22Rv1 (cell line): ENCODE measurements around the gene AOPEP.
"Not testable (repeated sequence)": the region's sequence is repeated elsewhere in the genome, so short reads cannot be mapped to it uniquely, and the experiment has no call there.

Experiments
- H3K27ac ChIP-seq: fragments of 450-650 bp; 2 replicates; pipeline ENCODE4 v1.5.1; 2017
- ZFX ChIP-seq: fragments of 450-650 bp; IDR thresholded peaks from 2 replicates; pipeline ENCODE4 v1.6.1; 2017; ENCODE audit warnings: antibody characterized with exemption, borderline replicate concordance
- TF ChIP-seq, protein P1 (sequence below): fragments of 450-650 bp; IDR thresholded peaks from 2 replicates; pipeline ENCODE4 v1.5.1; 2017; ENCODE audit warnings: mild to moderate bottlenecking

Gene AOPEP

DNA sequence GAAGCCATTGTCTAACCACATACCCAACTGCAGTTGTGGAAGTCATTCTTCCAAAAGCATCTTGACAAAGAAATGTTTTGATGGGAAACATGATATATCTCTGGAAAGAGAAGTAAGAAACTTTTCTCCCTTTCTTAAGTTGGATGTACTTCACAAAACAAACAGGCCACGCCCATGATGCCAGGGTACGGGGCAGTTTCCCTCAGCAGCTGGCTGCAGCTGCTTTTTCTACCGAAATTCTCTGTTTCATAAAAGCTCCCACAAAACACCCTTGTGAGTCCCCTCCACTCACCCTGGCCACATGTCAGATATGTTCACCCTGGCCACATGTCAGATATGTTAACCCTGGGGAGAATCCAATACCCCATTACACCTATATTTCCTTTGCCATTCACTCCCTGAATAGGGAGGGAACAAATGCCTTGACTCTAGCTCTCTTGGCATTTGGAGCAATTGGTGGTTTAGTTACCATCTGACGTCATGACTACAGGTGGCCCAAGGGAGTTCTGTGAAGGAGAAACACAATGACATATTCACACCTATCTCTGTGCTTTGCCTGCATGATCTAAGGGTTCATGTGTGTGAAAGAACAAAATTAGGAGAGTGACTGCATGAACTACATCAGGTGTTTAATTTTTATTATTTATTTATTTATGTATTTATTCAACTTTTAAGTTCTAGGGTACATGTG, 103.0 kb downstream of the AOPEP start:
- no peak overlapping the region for H3K27ac ChIP-seq
- TF ChIP-seq, protein P1, sequence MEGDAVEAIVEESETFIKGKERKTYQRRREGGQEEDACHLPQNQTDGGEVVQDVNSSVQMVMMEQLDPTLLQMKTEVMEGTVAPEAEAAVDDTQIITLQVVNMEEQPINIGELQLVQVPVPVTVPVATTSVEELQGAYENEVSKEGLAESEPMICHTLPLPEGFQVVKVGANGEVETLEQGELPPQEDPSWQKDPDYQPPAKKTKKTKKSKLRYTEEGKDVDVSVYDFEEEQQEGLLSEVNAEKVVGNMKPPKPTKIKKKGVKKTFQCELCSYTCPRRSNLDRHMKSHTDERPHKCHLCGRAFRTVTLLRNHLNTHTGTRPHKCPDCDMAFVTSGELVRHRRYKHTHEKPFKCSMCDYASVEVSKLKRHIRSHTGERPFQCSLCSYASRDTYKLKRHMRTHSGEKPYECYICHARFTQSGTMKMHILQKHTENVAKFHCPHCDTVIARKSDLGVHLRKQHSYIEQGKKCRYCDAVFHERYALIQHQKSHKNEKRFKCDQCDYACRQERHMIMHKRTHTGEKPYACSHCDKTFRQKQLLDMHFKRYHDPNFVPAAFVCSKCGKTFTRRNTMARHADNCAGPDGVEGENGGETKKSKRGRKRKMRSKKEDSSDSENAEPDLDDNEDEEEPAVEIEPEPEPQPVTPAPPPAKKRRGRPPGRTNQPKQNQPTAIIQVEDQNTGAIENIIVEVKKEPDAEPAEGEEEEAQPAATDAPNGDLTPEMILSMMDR: no peak
- no peak for TF ChIP-seq ZFX

- H3K27ac ChIP-seq: not testable (repeated sequence)
Observed at GRCh38 chr9:94830071-94830604, 103.6 kb downstream of the AOPEP start.

DNA sequence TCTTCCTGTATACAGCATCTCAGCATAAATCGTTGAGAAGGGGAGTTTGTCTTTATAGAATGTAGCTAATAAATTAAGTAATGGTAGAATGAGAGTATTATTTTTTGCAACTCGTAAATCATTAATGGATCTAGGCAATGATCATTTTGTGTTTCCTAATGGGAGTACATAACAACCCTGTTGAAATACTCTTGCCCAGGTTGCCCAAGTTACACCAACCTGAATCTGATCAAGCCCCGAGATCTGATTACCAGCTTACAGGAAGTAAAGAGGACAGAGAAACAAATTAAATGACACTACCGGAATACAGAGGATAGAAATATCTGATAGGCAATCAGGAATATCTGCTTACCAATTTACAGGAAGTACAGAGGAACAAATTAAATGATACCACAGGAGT, 107.3 kb downstream of the AOPEP start:
- TF ChIP-seq ZFX: no peak
- TF ChIP-seq, protein P1: no peak
- H3K27ac ChIP-seq: no peak overlapping the region

- H3K27ac ChIP-seq: no peak overlapping the region
- TF ChIP-seq, protein P1: no peak
- no peak for TF ChIP-seq ZFX
Observed at GRCh38 chr9:94837404-94837803, 110.9 kb downstream of the AOPEP start.

DNA sequence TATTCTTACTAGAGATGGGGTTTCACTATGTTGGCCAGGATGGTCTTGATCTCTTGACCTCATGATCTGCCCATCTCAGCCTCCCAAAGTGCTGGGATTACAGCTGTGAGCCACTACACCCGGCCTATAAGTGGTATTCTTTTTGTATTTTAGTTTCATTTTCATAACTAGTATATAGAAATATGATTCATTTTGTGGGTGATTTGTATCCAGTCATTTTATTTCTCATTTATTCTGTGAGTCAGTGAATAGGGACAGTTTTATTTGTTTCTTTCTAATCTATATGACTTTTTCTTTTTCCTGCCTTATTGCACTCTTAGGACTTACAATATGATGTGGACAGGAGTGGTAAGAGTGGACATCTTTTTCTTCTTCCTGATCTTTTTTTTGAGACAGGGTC, 112.9 kb downstream of the AOPEP start:
- no peak overlapping the region for H3K27ac ChIP-seq
- TF ChIP-seq ZFX: no peak
- TF ChIP-seq, protein P1: no peak

GRCh38 chr9:94840738-94841137, 114.2 kb downstream of the AOPEP start:
- TF ChIP-seq ZFX: no peak
- TF ChIP-seq, protein P1: no peak
- no peak overlapping the region for H3K27ac ChIP-seq

- H3K27ac ChIP-seq: no peak overlapping the region
- TF ChIP-seq ZFX: no peak
- TF ChIP-seq, protein P1: no peak
Observed at GRCh38 chr9:94843134-94843533, 116.6 kb downstream of the AOPEP start.

- H3K27ac ChIP-seq: no peak overlapping the region
- no peak for TF ChIP-seq ZFX
- TF ChIP-seq, protein P1: no peak
Observed at GRCh38 chr9:94846739-94847138, 120.2 kb downstream of the AOPEP start.
